ACC112 (cell line): ENCODE measurements around the gene INTS6.

Experiments used
- H2AFZ ChIP-seq: fragments of 200-600 bp; sonication (generic); one replicate; pipeline ENCODE4 v1.6.0; 2017; ENCODE audit warnings: antibody characterized with exemption, low read length; ENCODE audit not compliant: unreplicated experiment
- H3K27ac ChIP-seq: fragments of 200-600 bp; sonication (generic); 2 replicates; pipeline ENCODE4 v1.5.1; 2014; ENCODE audit warnings: low read depth, mild to moderate bottlenecking, antibody characterized with exemption, low read length, moderate library complexity
- H3K27me3 ChIP-seq: fragments of 200-600 bp; sonication (generic); 2 replicates; pipeline ENCODE4 v1.6.1; 2014; ENCODE audit warnings: mild to moderate bottlenecking, antibody characterized with exemption, low read length, moderate library complexity, mixed read lengths; ENCODE audit not compliant: insufficient read depth
- H3K36me3 ChIP-seq: fragments of 200-600 bp; sonication (generic); 2 replicates; pipeline ENCODE4 v1.6.1; 2016; ENCODE audit warnings: mild to moderate bottlenecking, antibody characterized with exemption, low read length, moderate library complexity, mixed read lengths; ENCODE audit not compliant: insufficient read depth
- H3K4me1 ChIP-seq: fragments of 200-600 bp; sonication (generic); one replicate; pipeline ENCODE4 v1.6.1; 2016; ENCODE audit warnings: low read length, mixed read lengths; ENCODE audit not compliant: insufficient read depth, unreplicated experiment, control insufficient read depth
- H3K4me3 ChIP-seq: fragments of 200-600 bp; sonication (generic); 2 replicates; pipeline ENCODE4 v1.5.1; 2014; ENCODE audit warnings: mild to moderate bottlenecking, low read depth, low read length
- H3K79me2 ChIP-seq: fragments of 200-600 bp; sonication (generic); one replicate; pipeline ENCODE4 v1.6.0; 2016; ENCODE audit warnings: low read length; ENCODE audit not compliant: control insufficient read depth, unreplicated experiment, insufficient read depth

Gene INTS6

DNA sequence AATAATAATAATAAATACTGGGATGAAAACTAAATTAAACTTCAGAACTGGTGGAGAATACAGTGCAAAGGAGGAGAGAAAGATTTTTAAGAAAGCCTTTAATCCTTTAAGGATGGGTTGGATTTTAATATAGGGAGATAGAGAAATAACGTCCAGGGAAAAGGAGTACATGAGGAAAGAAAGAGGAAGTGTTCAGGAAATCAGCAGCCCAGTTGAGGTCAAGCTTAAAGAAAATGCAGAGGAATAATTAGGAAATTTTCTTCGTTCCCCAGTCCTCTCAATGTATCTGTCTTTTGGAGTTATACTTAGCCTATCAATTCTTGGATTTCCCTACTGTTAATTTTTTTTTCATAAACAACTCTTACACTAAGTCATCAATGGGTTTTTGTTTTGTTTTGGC is 47.7 kb downstream of the INTS6 start:
- H3K27me3 ChIP-seq, result no peaks in the 10 kb centered on the region
- no peaks in the 10 kb centered on the region for H3K4me1 ChIP-seq
- H2AFZ ChIP-seq, result no peak overlapping the region
- H3K36me3 ChIP-seq, result peaks cover 8% of the 10 kb centered on the region
- H3K27ac ChIP-seq, result no peak overlapping the region
- H3K4me3 ChIP-seq, result no peak overlapping the region
- peaks cover 74% of the 10 kb centered on the region for H3K79me2 ChIP-seq

DNA sequence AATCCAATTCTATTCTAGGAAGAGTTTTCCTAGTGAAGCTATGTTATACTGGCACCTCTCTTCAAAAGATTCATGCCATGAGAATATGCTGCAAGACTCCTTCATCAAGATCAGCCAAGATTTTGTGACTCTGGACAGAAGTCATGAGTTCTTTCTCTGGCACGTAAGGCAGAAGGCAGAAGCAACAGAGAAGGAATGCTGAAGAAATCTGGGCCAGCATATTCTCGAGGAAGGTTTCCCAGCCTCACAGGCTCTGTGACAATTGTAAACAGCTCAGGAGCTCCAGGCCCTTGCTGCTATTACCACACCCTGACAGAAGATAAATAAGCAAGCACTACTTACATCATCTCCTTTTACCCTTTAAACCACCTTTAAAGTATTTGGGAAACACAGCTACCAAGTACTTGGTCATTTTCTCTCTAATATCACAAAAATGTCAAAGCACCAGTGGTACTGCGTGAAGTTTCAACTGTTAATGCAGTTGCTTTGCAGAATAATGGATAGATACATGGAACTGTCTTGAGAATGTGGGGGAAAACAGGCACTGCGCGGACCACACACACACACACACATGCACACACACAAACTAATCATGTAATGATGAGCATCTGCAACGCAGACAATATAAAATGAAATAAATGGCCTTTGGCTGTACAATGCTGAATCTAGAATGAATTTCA is 55.4 kb downstream of the INTS6 start:
- no peak overlapping the region for H3K4me3 ChIP-seq
- H3K36me3 ChIP-seq, result peaks cover 6% of the 10 kb centered on the region; the same call in 1 of the 2 replicates
- peak overlapping the region; percentile 23 for H3K27ac ChIP-seq
- peaks cover 80% of the 10 kb centered on the region for H3K79me2 ChIP-seq
- no peaks in the 10 kb centered on the region for H3K27me3 ChIP-seq
- no peak overlapping the region for H2AFZ ChIP-seq
- peaks cover 22% of the 10 kb centered on the region for H3K4me1 ChIP-seq

DNA sequence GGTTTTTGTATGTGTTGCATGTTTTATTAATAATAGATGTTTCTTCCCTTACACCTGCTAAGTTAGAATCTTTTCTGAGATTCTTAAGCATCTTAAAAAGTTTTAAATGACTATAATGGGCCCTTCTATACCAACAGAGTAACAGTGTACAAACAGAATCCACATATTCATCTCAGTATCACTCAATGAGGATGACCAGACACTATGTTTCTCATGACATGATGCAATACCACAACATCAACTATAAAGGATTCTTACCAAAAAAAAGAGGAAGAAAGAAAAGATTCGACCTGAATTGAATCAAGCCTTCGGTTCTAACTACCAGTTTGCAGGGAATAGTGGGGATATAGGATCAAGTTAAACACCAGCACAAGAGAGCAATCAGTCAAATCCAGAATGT is 56.5 kb downstream of the INTS6 start:
- Histone ChIP-seq H3K27me3 (no peaks in the 10 kb centered on the region), H3K79me2 (peaks cover 84% of the 10 kb centered on the region), H3K4me1 (peaks cover 22% of the 10 kb centered on the region), H2AFZ (no peak overlapping the region), H3K27ac (peak overlapping the region; percentile 23; the same call in 1 of the 2 replicates), H3K36me3 (peaks cover 6% of the 10 kb centered on the region; the same call in 1 of the 2 replicates), H3K4me3 (no peak overlapping the region)

DNA sequence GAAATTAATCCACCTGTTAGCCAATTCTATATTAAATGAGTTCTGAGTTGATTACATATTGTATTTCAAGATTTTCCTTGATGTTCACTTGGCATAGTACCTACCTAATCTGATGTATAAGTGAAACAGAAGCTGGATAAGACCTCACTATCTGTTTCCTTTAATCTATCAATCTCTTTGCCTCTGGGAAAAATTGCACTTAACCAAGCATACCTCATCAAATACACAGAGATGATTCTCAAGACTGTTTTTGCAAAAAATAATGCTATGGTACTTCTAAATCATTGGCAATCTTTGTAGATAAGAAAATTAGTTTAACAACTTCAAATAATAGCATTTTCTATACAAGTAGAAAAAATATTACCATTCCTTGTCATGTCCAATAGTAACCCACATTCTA is 58.1 kb downstream of the INTS6 start:
- H3K27ac ChIP-seq, result no peak overlapping the region

DNA sequence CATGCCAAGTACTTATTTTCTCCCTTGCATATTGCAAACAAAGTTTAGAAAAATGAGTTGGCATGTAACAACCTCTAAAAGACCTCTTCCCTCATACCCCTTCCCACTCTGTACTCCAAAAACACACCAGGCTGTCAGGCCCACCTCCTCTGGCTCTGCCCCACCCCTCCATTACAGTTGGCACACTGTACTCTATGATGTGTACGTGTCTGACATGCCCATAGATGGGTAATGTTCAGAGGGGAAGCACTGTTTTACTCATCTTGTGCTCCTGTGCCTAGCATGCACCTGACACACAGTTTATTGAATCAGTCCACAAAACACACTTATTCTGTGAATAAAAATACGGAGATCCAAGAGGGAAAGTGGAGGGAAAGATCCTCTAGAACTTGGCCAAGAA is 67.7 kb downstream of the INTS6 start:
- H2AFZ ChIP-seq, result no peak overlapping the region
- peaks cover 7% of the 10 kb centered on the region for H3K4me1 ChIP-seq
- H3K36me3 ChIP-seq, result peaks cover 20% of the 10 kb centered on the region
- peaks cover 19% of the 10 kb centered on the region for H3K79me2 ChIP-seq
- no peak overlapping the region for H3K4me3 ChIP-seq
- H3K27ac ChIP-seq, result no peak overlapping the region
- H3K27me3 ChIP-seq, result no peaks in the 10 kb centered on the region

More for the DNA sequence above, 58.1 kb downstream of the INTS6 start:
- Histone ChIP-seq H3K36me3 (peaks cover 7% of the 10 kb centered on the region; the same call in 1 of the 2 replicates), H3K27me3 (no peaks in the 10 kb centered on the region), H3K79me2 (peaks cover 80% of the 10 kb centered on the region), H3K4me1 (peaks cover 22% of the 10 kb centered on the region), H3K4me3 (no peak overlapping the region), H2AFZ (no peak overlapping the region)

DNA sequence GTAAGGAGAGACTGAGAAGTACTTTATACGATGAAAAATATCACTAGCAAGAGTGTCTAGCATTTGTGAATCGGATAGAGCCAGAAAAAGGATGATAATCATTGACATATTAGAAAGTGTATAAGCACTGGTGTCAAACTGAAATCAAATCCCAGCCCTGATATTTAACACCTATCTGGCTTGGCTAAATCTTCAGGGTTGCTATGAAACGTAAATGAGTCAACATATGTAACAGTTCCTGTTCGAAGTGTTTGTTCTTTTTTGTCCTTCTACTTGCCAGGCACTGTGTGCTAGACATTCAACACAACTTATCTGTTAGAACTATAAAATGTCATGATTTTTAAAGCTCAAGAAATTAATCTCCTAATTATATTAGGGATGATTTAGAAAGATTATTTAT is 72.6 kb downstream of the INTS6 start:
- Histone ChIP-seq H3K36me3 (peaks cover 43% of the 10 kb centered on the region), H3K4me3 (no peak overlapping the region), H3K4me1 (peaks cover 8% of the 10 kb centered on the region), H3K27me3 (no peaks in the 10 kb centered on the region), H3K79me2 (peaks cover 10% of the 10 kb centered on the region), H3K27ac (peak overlapping the region; percentile 40), H2AFZ (no peak overlapping the region)

DNA sequence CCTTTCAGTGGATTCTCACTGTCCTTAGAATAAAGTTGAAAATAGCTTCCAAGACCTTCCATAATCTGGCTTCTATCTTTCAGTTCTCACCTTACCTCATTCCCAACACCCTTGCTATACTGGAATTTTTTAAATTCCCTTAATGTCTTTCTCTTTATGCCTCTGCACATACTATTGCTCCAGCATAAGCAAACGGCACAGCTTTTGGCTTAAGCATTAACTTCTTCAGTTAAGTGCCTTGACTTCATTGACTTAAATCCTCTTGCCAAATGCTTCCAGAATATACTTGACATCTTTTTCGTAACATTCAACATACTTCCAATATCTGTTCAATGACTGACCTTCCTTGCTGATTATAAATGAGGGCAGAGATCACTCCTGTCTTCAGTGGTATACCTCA is 79.4 kb downstream of the INTS6 start:
- Histone ChIP-seq H3K36me3 (peaks cover 51% of the 10 kb centered on the region), H3K4me3 (no peak overlapping the region), H3K27me3 (no peaks in the 10 kb centered on the region), H3K4me1 (peaks cover 13% of the 10 kb centered on the region), H3K27ac (no peak overlapping the region), H3K79me2 (no peaks in the 10 kb centered on the region), H2AFZ (no peak overlapping the region)

DNA sequence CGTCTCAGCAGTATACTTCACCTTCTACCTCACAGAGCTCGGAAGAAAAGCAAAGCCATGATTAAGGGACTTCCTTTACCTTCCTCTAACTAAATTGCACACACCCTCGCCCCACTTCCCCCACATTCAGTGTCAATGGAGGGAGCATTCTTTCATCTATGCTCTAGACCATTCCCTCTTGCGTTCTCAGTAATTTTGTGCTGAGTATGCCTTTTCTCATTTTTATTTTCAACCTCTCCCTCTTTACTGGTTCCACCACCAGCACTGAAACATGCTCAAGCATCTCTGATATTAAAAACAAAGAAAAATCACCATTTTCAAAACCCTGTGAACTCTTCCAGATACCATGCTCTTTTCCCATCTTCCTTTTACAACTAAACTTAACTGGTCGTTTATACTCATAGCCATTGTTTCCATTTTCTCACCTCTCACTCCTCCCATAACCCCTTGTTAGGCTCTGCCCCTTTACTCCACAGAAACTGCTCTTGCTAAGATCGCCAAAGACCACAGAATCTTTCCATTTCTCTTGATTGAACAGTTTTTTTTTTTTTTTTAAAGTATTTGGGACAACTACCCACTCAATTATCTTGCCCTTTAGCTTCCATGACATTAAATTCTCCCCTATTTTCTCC is 81.0 kb downstream of the INTS6 start:
- H3K27ac ChIP-seq, result no peak overlapping the region
- H3K4me3 ChIP-seq, result no peak overlapping the region
- H3K36me3 ChIP-seq, result peaks cover 47% of the 10 kb centered on the region
- no peaks in the 10 kb centered on the region for H3K79me2 ChIP-seq
- no peaks in the 10 kb centered on the region for H3K27me3 ChIP-seq
- H2AFZ ChIP-seq, result no peak overlapping the region
- H3K4me1 ChIP-seq, result peaks cover 13% of the 10 kb centered on the region

DNA sequence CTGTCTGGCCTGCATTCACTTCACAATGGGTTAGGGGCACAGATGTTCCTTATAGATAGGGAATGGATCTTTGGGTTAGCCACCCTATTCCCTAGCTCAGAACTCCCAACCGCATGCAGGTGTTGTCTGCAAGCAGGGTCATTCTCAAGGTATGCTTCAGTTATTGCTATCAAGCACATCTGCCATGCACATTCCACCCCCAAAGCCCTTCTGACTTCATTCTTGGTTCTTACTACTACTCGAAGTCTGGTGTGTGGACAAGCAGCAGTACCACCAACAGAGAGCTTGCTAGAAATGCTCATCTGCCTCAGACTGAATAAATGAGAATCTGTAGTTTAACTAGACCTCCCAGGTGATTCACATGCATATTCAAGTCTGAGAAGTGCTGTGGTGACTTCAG is 82.0 kb downstream of the INTS6 start:
- H3K4me1 ChIP-seq, result peaks cover 13% of the 10 kb centered on the region
- no peak overlapping the region for H2AFZ ChIP-seq
- no peak overlapping the region; the same call in 1 of the 2 replicates for H3K27ac ChIP-seq
- H3K79me2 ChIP-seq, result no peaks in the 10 kb centered on the region
- H3K27me3 ChIP-seq, result no peaks in the 10 kb centered on the region
- H3K4me3 ChIP-seq, result no peak overlapping the region
- peaks cover 42% of the 10 kb centered on the region for H3K36me3 ChIP-seq

DNA sequence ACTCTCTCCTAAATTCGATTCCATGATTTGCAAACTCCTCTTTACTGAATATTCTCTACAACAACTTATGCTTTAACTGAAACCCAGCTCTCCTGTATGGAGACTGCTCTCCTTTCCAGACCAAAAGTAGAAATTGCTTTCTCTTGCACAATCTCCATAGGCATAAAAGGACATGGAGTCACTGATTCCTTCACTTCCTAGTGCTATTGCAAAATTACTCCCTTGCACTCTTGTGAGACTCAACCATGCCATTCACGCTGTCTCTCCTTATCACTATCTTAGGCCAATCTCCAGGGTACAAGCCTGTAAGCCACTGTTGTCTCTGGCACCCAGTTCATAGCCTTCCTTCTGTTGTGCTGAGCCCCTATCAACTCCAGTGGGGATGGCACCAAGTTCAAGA is 82.7 kb downstream of the INTS6 start:
- peaks cover 40% of the 10 kb centered on the region for H3K36me3 ChIP-seq
- H3K27me3 ChIP-seq, result no peaks in the 10 kb centered on the region
- no peak overlapping the region for H3K4me3 ChIP-seq
- H2AFZ ChIP-seq, result no peak overlapping the region
- H3K27ac ChIP-seq, result peak overlapping the region; percentile 52
- peaks cover 13% of the 10 kb centered on the region for H3K4me1 ChIP-seq
- no peaks in the 10 kb centered on the region for H3K79me2 ChIP-seq
